Epithelial cell of proximal tubule (primary cell): ENCODE measurements around the gene MATR3. TPM values are rescaled to one million over a fixed set of nuclear protein-coding genes. Genes with fewer than 3 reads are reported as not detected.

Experiments used
- DNase-seq: peaks from one replicate; pipeline ENCODE4 v3.0.0-alpha.2; 2011; ENCODE audit warnings: low read depth
- H3K4me3 ChIP-seq: 2 replicates; pipeline ENCODE4 v1.5.1; 2011; ENCODE audit warnings: low read depth, mild to moderate bottlenecking, low read length
- CTCF ChIP-seq: conservative IDR thresholded peaks from 2 replicates; pipeline ENCODE4 v1.5.1; 2012; ENCODE audit warnings: low read depth, mild to moderate bottlenecking, low read length
- total RNA-seq: library from RNA; depleted of rRNA; stranded (reverse); fragments of >200 nt; gene quantifications from 2 replicates; pipeline ENCODE4 v1.2.3, GENCODE V29; 2015

MATR3 gene
- total RNA-seq, 1 donor from 2014 or later, result 175 TPM

DNA sequence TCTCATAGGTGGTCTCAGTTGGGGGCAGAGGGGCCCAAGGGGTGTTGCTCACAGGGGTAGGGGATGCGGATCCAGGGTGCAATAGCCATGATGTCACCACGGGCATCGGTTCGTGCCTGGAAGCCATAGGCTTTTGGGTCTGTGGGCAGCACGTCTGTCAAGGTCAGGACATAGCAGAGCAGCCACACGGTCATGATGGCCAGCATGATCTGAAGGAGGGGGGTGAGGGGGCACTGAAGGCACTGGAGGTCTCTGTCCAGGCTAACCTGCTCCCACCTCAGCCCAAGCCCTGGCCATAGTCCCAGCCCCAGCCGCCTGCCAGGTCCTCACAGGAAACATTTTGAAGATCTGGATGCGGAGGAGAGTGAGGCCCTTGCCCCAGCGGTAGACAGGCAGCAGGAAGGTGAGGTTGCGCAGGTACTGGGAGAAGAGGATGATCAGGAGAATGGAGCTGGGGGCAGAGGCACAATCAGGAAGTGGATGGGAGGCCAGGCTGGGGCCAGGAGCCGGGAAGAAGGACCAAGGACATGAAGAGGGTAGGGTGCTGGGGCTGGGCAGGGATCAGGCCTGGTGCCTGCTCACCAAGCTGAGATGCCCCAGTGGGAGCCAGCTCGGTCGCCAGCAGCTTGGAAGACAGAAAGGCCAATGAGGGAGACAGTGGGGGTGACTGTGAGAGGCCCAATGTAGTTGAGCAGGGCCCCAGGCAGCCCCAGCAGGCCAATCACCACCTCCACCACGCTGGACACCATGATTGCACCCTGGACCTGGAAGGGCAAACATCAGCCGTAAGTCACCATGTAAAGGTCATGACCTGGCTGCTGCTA is 86.3 kb downstream of the MATR3 start:
- no peak overlapping the region for H3K4me3 ChIP-seq
- no peak for DNase-seq

More for the DNA sequence above, 86.3 kb downstream of the MATR3 start:
- no peak for TF ChIP-seq CTCF

Other genes with a start within 250 kb of the MATR3 start
- gene SIL1, start 95.4 kb upstream of the MATR3 start, total RNA-seq, result 29.3 and 32.3 TPM in 2 replicates
- gene PAIP2, start 48.1 kb downstream of the MATR3 start, total RNA-seq, result 54.0 and 77.6 TPM in 2 replicates
- gene SLC23A1, start 89.6 kb downstream of the MATR3 start, total RNA-seq, result 0.07 TPM in 1 of 2 replicates, not detected in the other
- gene MZB1, start 96.2 kb downstream of the MATR3 start, total RNA-seq, result not detected in 2 replicates
- gene PROB1, start 101.4 kb downstream of the MATR3 start, total RNA-seq, result 2.7 and 3.1 TPM in 2 replicates
- 2.2 and 5.3 TPM in 2 replicates for gene SPATA24, start 110.3 kb downstream of the MATR3 start, total RNA-seq
- gene DNAJC18, start 145.8 kb downstream of the MATR3 start, total RNA-seq, result 4.5 and 5.9 TPM in 2 replicates
- gene ECSCR, start 169.0 kb downstream of the MATR3 start, total RNA-seq, result 0.12 and 0.65 TPM in 2 replicates
- not detected in 2 replicates for gene SMIM33, start 177.3 kb downstream of the MATR3 start, total RNA-seq
- 17.0 and 18.9 TPM in 2 replicates for gene STING1, start 189.0 kb downstream of the MATR3 start, total RNA-seq